GM12878 (cell line): ENCODE data around the gene HERC4. TPM values are rescaled to one million over a fixed set of nuclear protein-coding genes. Genes with fewer than 3 reads are reported as not detected.

Experiments
- ATAC-seq: fragments of 200-7000 bp; cut with Tn5 transposase; 3 replicates; pipeline ENCODE4 v1.9.1; 2020; ENCODE audit warnings: mild to moderate bottlenecking, moderate library complexity
- BruUV-seq: library from RNA; stranded (reverse); fragments of 400-500 nt; replicated peaks from 2 replicates; lab custom pipeline; 2021; lab: Mats Ljungman, UMichigan
- CTCF ChIA-PET: fragments of 300-600 bp; sonication (Branson Sonifier 250); formaldehyde crosslinking; extraction: SDS; loops from one replicate; lab custom pipeline; 2021; ENCODE audit warnings: inconsistent platforms; lab: Yijun Ruan, JAX
- POLR2A ChIA-PET: fragments of 350-600 bp; formaldehyde crosslinking; extraction: SDS; loops from one replicate; lab custom pipeline; 2021; ENCODE audit warnings: inconsistent platforms; lab: Charles Lee
- RAD21 ChIA-PET: fragments of 300-600 bp; sonication (Branson Sonifier 250); formaldehyde crosslinking; loops from one replicate; lab custom pipeline; 2023; ENCODE audit warnings: antibody characterized with exemption; ENCODE audit not compliant: unreplicated experiment; lab: Charles Lee
- SMC1A ChIA-PET: fragments of 300-600 bp; sonication (Branson Sonifier 250); formaldehyde crosslinking; loops from one replicate; lab custom pipeline; 2023; ENCODE audit not compliant: unreplicated experiment, uncharacterized antibody; lab: Charles Lee
- DNase-seq: peaks from one replicate; pipeline ENCODE4 v3.0.0-alpha.2; 2011; ENCODE audit warnings: low read depth, low spot score
- FAIRE-seq: peaks from 3 replicates; lab custom pipeline; 2011; peaks lifted over from hg19 to GRCh38; lab: Jason Lieb, UNC
- H2AFZ ChIP-seq: 2 replicates; pipeline ENCODE4 v1.6.0; 2011; ENCODE audit warnings: low read depth, low read length, control low read depth; ENCODE audit not compliant: control insufficient read depth
- H3K27ac ChIP-seq: 2 replicates; pipeline ENCODE4 v1.5.1; 2011; ENCODE audit warnings: control low read depth; ENCODE audit not compliant: control insufficient read depth, insufficient read depth
- H3K27me3 ChIP-seq, 2 experiments: replicated peaks in 1 of 2; 2 replicates each; pipeline versions ENCODE4 v1.6.0 to v1.6.1; 2011; ENCODE audit warnings: low read length in 1 of 2; ENCODE audit not compliant: control insufficient read depth in 2 of 2, insufficient read depth in 2 of 2
- H3K36me3 ChIP-seq, 2 experiments: 2 replicates each; pipeline ENCODE4 v1.5.1; 2011; ENCODE audit warnings: low read length in 1 of 2; ENCODE audit not compliant: control insufficient read depth in 2 of 2, insufficient read depth in 2 of 2
- H3K4me1 ChIP-seq: 2 replicates; pipeline ENCODE4 v1.6.1; 2011; ENCODE audit warnings: mild to moderate bottlenecking, low read length, moderate library complexity, mixed read lengths; ENCODE audit not compliant: control insufficient read depth, insufficient read depth
- H3K4me2 ChIP-seq: 2 replicates; pipeline ENCODE4 v1.6.0; 2011; ENCODE audit warnings: control low read depth; ENCODE audit not compliant: control insufficient read depth, insufficient read depth
- H3K4me3 ChIP-seq: fragments of 200-600 bp; sonication (generic); 2 replicates; pipeline ENCODE4 v1.5.1; 2016
- H3K79me2 ChIP-seq: 2 replicates; pipeline ENCODE4 v1.6.0; 2011; ENCODE audit warnings: low read length; ENCODE audit not compliant: control insufficient read depth, insufficient read depth
- H3K9ac ChIP-seq: 2 replicates; pipeline ENCODE4 v1.8.0; 2011; ENCODE audit warnings: low read length, control low read depth, mixed read lengths; ENCODE audit not compliant: control insufficient read depth, insufficient read depth
- H3K9me3 ChIP-seq: replicated peaks from 3 replicates; pipeline ENCODE4 v1.5.1; 2011; ENCODE audit warnings: mild to moderate bottlenecking, low read length; ENCODE audit not compliant: control insufficient read depth, insufficient read depth
- H4K20me1 ChIP-seq: 2 replicates; pipeline ENCODE4 v1.6.0; 2011; ENCODE audit not compliant: control insufficient read depth, insufficient read depth
- CREB1 ChIP-seq: IDR thresholded peaks from 2 replicates; pipeline ENCODE4 v1.6.1; 2012; ENCODE audit warnings: low read depth, mild to moderate bottlenecking, inconsistent platforms
- ETV6 ChIP-seq, 2 experiments: fragments of 450-650 bp in 1 of 2; IDR thresholded peaks in 1 of 2; conservative IDR thresholded peaks in 1 of 2; 2 replicates each; pipeline ENCODE4 v1.6.1; 2014; ENCODE audit warnings: antibody characterized with exemption in 1 of 2, borderline replicate concordance in 1 of 2, low read depth in 1 of 2, mild to moderate bottlenecking in 1 of 2, moderate library complexity in 1 of 2
- HDAC2 ChIP-seq: fragments of 200-600 bp; sonication (generic); IDR thresholded peaks from 2 replicates; pipeline ENCODE4 v1.6.1; 2017
- IKZF1 ChIP-seq: fragments of 450-650 bp; conservative IDR thresholded peaks from 2 replicates; pipeline ENCODE4 v1.6.1; 2017; ENCODE audit warnings: antibody characterized with exemption, mild to moderate bottlenecking
- IRF4 ChIP-seq: IDR thresholded peaks from 2 replicates; pipeline ENCODE4 v1.6.1; 2011; ENCODE audit warnings: low read depth, low read length
- SUPT20H ChIP-seq: IDR thresholded peaks from 2 replicates; pipeline ENCODE4 v1.6.1; 2011; ENCODE audit warnings: low read depth, mild to moderate bottlenecking, low read length, moderate library complexity, borderline replicate concordance; ENCODE audit not compliant: control insufficient read depth
- WRNIP1 ChIP-seq: IDR thresholded peaks from 2 replicates; pipeline ENCODE4 v1.6.1; 2011; ENCODE audit warnings: low read depth, low read length, improper control_type of control experiment, borderline replicate concordance
- YY1 ChIP-seq: IDR thresholded peaks from 2 replicates; pipeline ENCODE4 v1.6.1; 2011; ENCODE audit warnings: low read depth, mild to moderate bottlenecking, low read length
- WGBS: methylation state at CpG from one replicate; pipeline ENCODE4 v1.1.6; 2016; ENCODE audit warnings: low lambda C conversion rate; ENCODE audit not compliant: insufficient replicate concordance, insufficient coverage; ENCODE audit errors: missing lambda C conversion rate; 5-methylcytosine and 5-hydroxymethylcytosine counted together
- in situ Hi-C: fragments of 300-500 bp; cut with MboI; formaldehyde crosslinking; loops from 9 replicates; pipeline ENCODE4 v1.14.3; 2018; ENCODE audit warnings: mixed read lengths
- intact Hi-C: fragments of 100-400 bp; cut with micrococcal nuclease; formaldehyde crosslinking; loops from one replicate; pipeline ENCODE4 v1.14.2; 2022; ENCODE audit not compliant: unreplicated experiment
- polyA plus RNA-seq, 11 experiments: library from polyadenylated mRNA; depleted of rRNA in 4 of 11; unstranded in 6 of 11; stranded (reverse) in 5 of 11; fragments of >200 nt; fragmentation: Nextera tagmentation in 4 of 11; fragmentation: Illumina TruSeq in 1 of 11; extraction: Ambion mirVana in 4 of 11; extraction: Trizol in 1 of 11; gene quantifications; 1 replicate in 1 of 11; 2 replicates in 10 of 11; pipeline versions ENCODE4 v1.2.1 to v1.2.3, GENCODE V29; 2011 to 2016; ENCODE audit warnings: inconsistent platforms in 2 of 11, missing spikeins in 2 of 11, low read depth in 1 of 11
- total RNA-seq, 4 experiments: library from RNA; depleted of rRNA in 3 of 4; stranded (reverse); fragments of >200 nt in 3 of 4; fragmentation: Illumina TruSeq in 1 of 4; extraction: Trizol in 1 of 4; gene quantifications; 2 replicates each; pipeline versions ENCODE4 v1.2.1 to v1.2.3, GENCODE V29; 2013 to 2021
- TF ChIP-seq, protein P1 (sequence below): fragments of 450-650 bp; IDR thresholded peaks from 2 replicates; pipeline ENCODE4 v1.6.1; 2017; ENCODE audit warnings: low read depth, mild to moderate bottlenecking, moderate library complexity
- TF ChIP-seq, protein P2 (sequence below): IDR thresholded peaks from 2 replicates; pipeline ENCODE4 v1.6.1; 2012; ENCODE audit warnings: low read depth, low read length, improper control_type of control experiment
- TF ChIP-seq, protein P3 (sequence below): IDR thresholded peaks from 2 replicates; pipeline ENCODE4 v1.6.1; 2011; ENCODE audit warnings: low read depth, mild to moderate bottlenecking, low read length, moderate library complexity, borderline replicate concordance; ENCODE audit errors: extremely low read depth
- TF ChIP-seq, protein P4 (sequence below): fragments of 450-650 bp; IDR thresholded peaks from 2 replicates; pipeline ENCODE4 v1.6.1; 2017; ENCODE audit warnings: borderline replicate concordance

Gene HERC4
- total and polyA plus RNA-seq, 10 of the 15 experiments (the other 5 are each of a cell fraction or from before 2014, with no cell fraction given): 9.7 to 36.8 (median 23.4) TPM

DNA sequence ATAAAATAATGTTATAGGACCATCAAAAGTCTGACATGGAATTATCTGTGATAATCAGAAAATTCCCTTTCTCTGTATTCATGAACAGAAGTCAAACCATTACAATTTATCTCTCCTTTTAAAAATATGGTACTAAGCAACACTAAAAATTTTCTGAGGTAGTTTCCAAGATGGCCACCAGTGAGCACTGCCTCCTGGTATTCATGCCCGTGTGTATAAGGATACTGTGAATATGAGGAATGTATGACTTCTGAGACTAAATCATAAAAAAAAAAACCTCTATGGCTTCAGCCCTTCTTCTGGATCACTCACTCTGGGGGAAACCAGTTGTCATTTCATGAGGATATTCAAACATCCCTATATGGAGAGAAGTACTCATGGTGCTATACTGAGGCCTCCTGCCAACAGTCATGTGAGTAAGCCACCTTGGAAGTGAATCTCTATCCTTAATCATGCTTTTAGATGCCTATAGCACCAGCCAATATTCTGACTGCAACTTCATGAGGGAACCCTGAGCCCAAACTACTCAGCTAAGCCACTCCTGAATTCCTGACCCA, 149.6 kb downstream of the HERC4 start (continued):
- TF ChIP-seq SUPT20H (no peak), HDAC2 (no peak)

DNA sequence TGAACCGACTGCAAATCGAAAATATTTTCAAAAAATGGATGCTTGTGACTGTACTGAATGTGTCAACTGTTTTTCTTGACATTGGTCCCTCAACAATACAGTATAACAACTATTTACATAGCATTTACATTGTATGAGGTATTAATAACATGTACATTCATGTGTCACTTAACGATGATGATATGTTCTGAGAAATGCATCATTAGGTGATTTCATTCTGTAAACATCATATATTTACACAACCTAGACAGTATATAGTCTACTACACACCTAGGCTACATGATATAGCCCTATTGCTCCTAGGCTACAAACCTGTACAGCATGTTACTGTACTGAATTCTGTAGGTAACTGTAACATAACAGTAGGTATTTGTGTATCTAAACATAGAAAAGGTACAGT, 150.9 kb downstream of the HERC4 start:
- Histone ChIP-seq H3K4me1 (no peaks in the 10 kb centered on the region), H3K4me2 (no peak overlapping the region), H3K27ac (no peak overlapping the region), H4K20me1 (no peaks in the 10 kb centered on the region), H3K4me3 (no peak overlapping the region), H2AFZ (no peak overlapping the region), H3K79me2 (no peaks in the 10 kb centered on the region), H3K9ac (no peak overlapping the region), H3K9me3 (no peaks in the 10 kb centered on the region), H3K27me3 (no peaks in the 10 kb centered on the region), H3K36me3 (peaks cover 0 to 3% of the 10 kb centered on the region in 2 experiments; a peak in 3 of 4 replicates)
- no peak for DNase-seq
- TF ChIP-seq HDAC2 (no peak), CREB1 (no peak), IRF4 (no peak), IKZF1 (no peak), WRNIP1 (no peak), YY1 (no peak), ETV6 (conservative IDR thresholded peaks at IDR 0.05 in 1 of 2, IDR thresholded peaks at IDR 0.05 in 1 of 2; ENCODE audit: borderline replicate concordance in 1 of 2, low read depth in 1 of 2) (no peak)
- TF ChIP-seq, protein P1, sequence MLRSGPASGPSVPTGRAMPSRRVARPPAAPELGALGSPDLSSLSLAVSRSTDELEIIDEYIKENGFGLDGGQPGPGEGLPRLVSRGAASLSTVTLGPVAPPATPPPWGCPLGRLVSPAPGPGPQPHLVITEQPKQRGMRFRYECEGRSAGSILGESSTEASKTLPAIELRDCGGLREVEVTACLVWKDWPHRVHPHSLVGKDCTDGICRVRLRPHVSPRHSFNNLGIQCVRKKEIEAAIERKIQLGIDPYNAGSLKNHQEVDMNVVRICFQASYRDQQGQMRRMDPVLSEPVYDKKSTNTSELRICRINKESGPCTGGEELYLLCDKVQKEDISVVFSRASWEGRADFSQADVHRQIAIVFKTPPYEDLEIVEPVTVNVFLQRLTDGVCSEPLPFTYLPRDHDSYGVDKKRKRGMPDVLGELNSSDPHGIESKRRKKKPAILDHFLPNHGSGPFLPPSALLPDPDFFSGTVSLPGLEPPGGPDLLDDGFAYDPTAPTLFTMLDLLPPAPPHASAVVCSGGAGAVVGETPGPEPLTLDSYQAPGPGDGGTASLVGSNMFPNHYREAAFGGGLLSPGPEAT: no peak
- TF ChIP-seq, protein P2, sequence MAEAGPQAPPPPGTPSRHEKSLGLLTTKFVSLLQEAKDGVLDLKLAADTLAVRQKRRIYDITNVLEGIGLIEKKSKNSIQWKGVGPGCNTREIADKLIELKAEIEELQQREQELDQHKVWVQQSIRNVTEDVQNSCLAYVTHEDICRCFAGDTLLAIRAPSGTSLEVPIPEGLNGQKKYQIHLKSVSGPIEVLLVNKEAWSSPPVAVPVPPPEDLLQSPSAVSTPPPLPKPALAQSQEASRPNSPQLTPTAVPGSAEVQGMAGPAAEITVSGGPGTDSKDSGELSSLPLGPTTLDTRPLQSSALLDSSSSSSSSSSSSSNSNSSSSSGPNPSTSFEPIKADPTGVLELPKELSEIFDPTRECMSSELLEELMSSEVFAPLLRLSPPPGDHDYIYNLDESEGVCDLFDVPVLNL: no peak
- TF ChIP-seq, protein P3, sequence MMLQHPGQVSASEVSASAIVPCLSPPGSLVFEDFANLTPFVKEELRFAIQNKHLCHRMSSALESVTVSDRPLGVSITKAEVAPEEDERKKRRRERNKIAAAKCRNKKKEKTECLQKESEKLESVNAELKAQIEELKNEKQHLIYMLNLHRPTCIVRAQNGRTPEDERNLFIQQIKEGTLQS: no peak
- TF ChIP-seq, protein P4, sequence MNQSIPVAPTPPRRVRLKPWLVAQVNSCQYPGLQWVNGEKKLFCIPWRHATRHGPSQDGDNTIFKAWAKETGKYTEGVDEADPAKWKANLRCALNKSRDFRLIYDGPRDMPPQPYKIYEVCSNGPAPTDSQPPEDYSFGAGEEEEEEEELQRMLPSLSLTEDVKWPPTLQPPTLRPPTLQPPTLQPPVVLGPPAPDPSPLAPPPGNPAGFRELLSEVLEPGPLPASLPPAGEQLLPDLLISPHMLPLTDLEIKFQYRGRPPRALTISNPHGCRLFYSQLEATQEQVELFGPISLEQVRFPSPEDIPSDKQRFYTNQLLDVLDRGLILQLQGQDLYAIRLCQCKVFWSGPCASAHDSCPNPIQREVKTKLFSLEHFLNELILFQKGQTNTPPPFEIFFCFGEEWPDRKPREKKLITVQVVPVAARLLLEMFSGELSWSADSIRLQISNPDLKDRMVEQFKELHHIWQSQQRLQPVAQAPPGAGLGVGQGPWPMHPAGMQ: no peak
- FAIRE-seq: no peak
- no peak for ATAC-seq
- intact Hi-C loops: no loop called here
- RAD21 ChIA-PET: no interaction called here
- CTCF ChIA-PET: interaction anchor here (1.4 kb wide), 1 partner anchor 69 kb away, joined by 5 read pairs; no protein-coding TSS in a partner anchor
- POLR2A ChIA-PET: no interaction called here
- BruUV-seq: no TSS peak
- WGBS: 98% methylated on average over 3 of the region's 3 CpGs
- in situ Hi-C loops: no loop called here
- SMC1A ChIA-PET: interaction anchor here (0.6 to 0.8 kb wide), 2 partner anchors 23 to 1238 kb away, joined by 3 read pairs; no protein-coding TSS in a partner anchor
